EL (cell line): ENCODE measurements around the gene CROT.
A peak's percentile ranks its signal among the peaks of the same experiment; 100 is the strongest.

Experiments used
- DNase-seq: peaks from one replicate; pipeline ENCODE4 v3.0.0-alpha.2; 2016

Gene CROT

DNA sequence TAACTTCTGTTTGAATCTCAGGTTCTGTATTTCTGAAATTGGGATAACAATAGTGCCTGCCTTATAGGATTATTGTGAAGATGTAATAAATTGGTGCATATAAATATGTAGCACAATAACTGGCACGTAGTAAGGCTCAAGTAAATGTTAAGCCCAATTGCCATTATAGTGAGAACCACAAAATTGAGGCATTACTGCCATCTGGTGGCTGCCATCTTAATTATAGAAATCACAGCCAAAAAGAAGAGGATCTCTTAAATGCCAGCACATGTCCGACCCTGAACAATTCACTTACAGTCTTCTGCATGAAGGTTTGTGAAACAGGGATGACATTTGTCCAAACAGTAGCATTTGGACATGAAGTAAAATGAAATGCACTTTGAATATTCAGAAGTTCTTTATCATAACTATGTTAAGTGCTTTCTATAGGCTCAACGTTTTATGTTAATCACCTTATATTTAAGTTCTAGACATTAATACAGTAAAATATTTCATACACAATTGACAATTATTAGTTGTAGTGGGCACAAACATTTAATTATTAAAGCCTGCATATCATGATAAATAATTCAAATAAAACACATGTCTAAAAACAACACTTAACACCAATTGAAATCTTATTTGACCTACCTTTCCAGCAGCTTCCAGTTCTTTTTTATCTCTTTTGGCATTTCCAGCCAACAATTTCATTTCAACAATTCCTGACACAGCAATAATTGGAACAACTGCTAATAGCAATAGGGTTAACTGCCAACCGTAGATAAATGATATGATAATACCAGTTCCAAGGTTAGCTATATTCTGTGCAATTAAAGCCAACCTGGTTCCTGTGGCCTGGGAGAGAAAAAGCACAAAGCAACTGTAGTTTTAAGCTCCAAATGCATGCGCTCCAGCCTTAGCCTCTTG is 71.5 kb downstream of the CROT start:
- peak; percentile 66 for DNase-seq

DNA sequence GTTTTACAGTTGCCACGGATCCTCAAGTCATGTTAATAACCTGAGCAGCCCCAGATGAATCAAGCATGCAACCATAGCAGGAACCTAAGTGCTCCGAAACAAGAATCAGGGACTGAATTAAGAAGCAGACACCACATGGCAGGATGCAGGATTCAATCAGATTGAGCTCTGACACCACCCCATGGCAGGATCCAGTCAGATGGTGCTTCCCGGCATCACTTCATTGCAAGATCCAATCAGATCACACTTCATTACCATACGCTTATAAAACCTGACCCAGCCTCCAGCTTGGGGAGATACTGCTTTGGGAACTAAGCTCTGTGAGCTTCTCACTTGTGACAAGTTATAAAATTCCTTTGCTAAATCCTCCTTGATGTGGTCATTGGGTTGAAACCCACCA is 74.7 kb downstream of the CROT start:
- DNase-seq, result no peak

DNA sequence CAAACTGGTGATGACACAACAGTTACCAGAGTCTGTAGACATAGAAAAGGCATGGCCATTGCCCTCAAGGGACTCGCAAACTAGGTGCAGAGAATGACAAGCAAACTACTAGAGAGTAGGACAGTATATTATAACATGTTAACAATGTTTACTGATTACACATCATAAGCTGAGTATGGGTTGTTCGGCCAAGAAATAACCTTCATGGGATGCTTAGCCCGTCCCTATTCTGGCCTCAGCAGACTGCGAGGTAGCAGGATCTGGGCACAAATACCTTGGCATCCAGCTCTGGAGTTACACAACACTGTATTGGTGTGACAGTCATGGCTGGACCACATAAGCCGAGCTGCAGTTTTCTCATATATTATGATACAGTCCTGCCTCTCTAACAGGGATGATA is 78.6 kb downstream of the CROT start:
- no peak for DNase-seq

DNA sequence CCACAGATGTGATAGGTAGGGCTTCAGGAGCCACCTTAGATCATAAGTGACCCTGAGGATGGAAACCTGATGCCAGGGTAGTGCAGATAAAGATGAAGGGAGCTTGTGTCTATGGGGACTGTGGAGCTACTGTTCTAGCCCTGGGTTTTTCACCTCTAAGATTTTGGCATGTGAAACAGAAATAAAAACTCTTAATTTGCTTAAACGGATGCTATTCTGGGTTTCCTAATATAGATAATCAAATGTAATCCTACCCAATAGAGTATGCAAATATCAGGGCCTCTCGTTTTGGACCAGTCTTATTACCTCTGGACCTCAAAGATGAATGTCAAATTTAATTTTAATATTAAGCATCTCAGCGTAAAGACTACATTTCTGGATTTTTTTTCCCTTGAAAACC is 80.7 kb downstream of the CROT start:
- no peak for DNase-seq

DNA sequence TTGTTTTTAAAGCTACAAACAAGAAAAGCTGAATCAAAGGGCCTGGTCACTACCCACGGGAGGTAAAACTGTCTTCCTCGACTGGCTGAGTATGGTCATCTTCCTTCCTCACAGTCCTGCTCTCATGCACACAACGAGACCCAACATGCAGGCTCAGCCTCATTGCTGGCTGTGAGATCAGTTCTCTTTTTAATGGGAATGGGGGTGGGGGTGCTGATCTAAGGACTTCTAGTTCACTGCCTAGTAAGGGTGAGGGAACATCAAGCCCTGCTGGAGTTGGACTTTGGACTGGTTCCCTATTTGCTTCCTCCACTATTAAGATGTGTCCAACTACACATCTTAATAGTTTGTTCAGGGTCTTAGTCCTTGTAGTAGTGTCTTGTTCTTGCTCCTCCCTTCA is 81.8 kb downstream of the CROT start:
- no peak for DNase-seq

DNA sequence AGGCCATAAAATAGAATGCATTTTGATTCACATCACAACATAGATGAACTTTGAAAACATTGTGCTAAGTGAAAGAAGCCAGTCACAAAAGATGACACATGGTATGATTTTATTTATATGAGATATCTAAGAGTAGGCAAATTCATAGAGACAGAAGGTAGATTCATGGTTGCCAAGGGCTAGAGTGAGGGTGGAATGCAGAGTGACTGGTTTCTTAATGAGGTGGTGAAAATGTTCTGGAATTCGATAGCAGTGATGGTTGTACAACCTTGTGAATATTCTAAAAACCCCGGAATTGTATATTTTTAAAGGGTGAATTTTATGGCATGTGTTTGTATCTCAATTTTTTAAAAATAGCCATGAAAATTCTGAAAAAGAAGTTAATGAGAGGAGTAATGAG is 87.1 kb downstream of the CROT start:
- no peak for DNase-seq

DNA sequence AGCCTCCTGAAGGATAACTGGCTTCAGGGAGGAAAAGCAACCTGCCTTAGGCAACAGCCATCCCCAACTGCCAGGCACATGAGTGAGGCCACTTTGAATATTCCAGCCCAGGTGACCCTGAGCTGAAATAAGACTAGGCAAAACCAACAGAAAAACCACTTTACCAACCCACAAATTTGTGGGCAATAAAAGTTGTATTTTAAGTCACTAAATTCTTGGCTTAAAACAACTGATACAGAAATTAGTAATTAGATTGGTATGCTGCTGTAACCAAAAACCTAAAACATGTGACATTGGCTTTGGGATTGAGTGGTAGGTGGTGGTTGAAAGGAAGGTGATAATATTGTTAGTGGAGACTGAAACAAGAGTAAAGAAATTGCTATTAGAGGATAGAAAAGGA is 90.1 kb downstream of the CROT start:
- no peak for DNase-seq

DNA sequence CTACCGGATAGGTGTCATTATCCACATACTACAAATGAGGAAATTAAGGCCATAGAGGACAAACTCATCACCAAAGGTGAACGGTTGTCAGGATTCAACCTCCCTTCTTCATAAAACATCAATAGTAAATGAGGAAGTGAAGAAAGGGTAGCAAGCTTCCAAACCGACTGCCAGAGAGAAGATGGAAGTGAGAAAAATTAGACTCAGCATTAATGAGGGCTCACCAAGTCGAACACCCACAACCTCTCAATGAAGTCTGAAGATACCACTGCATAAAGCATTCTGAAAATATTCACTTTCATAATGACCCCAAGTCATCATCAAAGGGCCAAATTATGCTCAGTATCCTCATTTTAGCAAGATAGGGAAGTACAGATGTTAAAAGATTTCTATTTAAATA is 100.4 kb downstream of the CROT start:
- no peak for DNase-seq

DNA sequence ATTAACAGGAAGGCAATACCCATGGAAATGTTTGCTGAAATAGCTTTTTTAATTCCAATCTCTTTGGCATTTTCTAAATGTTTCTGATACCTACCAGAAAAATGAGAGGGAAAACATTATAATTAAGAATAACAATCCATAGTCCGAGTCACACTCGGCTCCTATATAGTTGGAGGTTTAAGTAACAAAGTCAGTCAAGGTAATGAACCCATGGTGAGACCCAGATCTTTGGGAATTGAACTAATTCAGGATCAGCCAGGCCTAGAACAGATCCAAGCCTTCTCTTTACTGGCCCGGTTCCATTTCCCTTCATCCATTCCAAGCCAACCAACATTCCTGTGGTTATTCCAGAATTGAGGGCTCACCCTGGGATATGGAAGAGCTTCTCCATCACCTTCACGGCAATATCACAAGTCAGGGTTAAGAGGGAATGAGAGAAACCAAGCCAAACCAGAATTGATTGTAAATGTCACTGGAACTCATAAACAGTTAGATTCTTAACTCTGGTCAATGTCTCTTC is 101.7 kb downstream of the CROT start:
- peak; percentile 4 for DNase-seq

DNA sequence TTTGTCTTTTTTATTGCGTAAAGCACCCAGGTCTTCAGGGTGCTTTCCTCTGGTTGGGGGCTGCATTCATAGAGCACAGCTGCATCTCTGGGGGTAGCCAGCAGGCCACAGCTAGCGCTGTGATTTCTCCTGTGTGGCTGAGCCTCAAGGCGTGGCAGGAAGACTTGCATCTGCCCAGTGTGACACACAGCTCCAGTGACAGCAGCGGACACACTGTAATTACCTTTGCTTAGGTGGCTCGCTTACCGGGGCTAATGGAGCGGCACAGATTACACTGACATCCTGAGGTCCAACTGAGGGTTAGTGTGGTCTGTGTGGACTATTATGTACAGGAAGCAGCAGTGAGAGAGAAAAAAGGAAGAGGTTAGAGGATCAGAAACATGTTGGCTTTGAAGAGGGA is 102.9 kb downstream of the CROT start:
- DNase-seq, result no peak
